KG1 (cell line): ENCODE results near the gene NFE2L1.
"Not testable (repeated sequence)": the region's sequence is repeated elsewhere in the genome, so short reads cannot be mapped to it uniquely, and the experiment has no call there.

Experiments used
- DNase-seq: peaks from one replicate; lab custom pipeline; 2025; lab: John Stamatoyannopoulos, UW

NFE2L1 gene

DNA sequence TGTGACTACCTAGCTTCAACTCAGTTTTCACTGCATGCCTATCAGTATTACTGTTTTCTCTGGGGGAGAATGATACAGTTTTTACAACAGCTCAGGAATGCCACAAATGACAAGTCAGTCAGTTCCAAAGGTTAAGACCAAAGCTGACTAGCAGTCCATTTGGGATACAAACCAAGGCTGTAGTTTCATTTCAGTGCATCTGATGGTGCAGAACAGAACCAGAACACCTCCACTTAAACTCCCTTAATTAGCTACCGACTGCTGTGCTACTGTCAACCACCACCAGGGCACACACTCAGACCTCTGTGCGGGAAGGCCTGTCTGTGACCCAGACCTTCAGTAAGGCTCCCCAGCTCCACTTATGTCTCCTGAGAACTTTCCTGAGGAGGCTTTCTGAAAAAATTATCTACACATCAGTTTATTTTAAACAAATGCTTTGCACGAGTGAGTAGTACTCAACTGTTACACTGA, 20.4 kb downstream of the NFE2L1 start:
- no peak for DNase-seq

DNA sequence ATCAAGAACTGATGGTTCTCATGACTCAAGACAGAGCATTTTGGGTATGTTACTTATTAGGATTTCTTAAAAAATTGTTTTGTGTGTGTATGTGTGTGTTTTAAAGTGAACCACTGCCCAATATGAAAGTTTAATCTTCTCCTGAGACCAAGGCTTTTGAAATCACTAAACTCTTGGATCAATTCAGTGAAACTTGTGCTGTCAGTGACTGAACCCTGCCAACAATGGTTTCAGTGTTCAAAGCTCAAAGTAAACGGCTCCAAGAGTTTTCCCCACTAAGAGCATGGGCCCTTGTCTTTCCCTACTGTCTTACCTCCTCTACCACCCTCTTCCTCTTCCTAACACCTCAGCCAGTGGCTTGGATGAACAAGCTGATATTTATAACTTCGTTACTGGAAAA, 22.0 kb downstream of the NFE2L1 start:
- no peak for DNase-seq

DNA sequence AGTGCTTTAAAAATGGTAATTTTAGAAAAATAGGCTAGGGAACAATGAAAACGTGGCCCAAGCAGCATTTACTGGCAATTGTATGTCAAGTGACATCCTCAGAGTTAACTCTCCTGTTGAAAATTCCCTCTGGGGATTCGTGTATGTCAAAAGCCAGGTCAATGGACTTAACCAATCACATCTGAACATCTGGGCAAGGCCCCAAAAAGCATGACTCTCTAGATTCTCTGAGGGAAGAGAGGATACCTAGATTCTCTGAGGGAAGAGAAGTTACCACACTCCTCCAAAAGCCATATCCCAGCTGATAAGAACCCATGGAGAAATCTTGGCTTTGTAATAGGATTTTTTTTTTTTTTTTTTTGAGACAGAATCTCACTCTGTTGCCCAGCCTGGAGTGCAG, 23.5 kb downstream of the NFE2L1 start:
- no peak for DNase-seq

DNA sequence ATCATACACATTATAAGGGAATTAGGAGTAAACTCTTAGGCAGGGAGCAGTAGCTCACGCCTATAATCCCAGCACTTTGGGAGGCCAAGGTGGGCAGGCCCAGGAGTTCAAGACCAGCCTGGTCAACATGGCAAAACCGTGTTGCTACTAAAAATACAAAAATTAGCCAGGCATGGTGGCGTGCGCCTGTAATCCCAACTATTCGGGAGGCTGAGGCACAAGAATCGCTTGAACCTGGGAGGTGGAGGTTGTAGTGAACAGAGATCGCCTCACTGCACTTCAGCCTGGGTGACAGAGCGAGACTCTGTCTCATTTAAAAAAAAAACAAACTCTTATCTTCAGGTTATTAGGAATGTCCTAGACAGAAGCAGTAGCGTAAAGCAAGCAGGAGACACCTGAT, 24.7 kb downstream of the NFE2L1 start:
- not testable (repeated sequence) for DNase-seq

DNA sequence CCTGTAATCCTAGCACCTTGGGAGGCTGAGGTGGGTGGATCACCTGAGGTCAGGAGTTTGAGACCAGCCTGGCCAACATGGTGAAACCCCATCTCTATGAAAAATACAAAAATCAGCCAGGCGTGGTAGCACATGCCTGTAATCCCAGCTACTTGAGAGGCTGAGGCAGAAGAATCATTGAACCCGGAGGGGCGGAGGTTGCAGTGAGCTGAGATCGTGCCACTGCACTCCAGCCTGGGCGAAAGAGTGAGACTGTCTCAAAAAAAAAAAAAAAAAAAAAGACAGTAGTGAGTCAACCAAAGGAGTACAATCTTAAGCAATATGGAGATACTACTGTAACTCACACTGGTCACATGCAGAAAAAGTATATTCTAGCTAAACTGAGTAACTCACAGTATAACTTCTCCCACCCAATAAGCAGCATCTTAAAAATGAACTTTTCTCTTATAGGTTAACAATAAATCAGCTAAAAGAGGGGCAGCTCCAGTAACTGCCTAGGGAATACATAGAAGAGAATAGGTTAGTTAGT, 25.5 kb downstream of the NFE2L1 start:
- DNase-seq = not testable (repeated sequence)

DNA sequence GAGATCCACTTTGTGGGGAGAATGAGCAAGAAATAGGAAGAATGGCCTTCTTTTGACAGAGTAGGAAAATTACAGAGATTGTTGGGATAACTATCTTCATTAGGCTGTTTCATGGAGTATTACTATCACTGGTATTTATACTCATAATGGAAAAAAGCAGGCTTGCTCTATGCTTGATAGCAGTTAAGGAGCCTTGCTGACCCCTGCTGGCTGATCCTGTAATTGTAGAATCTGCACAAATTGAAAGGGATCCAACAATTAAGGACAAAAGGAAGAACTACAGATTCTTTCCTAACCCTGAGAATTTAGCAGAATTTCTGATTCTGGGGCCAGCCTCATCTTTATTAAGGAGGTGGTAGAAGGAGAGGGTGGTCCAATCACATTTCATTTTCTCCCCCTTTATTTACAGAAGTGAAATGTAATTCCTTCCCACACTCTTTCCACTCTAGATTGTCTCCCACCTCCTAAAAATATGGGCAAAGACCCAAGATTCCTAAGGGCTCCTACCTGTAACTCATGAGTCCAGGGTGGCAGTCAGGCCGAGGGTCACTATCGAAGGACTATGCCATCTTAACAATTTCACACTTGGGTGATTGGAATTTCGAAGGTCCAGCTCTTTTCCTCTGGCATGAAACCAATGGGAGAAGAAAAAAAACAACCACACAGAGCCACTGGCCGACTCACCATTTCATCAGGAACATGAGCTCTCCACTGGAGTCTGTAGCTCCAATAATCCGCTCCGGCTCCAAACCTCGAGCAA, 26.3 kb downstream of the NFE2L1 start:
- peak; percentile 42 for DNase-seq

DNA sequence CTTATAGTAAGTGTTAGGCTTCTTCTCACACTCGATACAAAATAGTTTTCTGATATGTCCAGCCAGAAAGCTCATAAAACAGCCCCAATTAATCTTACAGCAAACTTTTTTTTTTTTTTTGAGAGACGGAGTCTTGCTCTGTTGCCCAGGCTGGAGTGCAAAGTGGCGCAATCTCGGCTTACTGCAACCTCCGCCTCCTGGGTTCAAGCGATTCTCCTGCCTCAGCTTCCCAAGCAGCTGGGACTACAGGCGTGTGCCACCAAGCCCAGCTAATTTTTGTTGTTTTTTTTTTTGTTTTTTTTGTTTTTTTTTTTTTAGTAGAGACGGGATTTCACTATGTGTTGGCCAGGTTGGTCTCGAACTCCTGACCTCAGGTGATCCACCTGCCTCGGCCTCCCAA, 29.0 kb downstream of the NFE2L1 start:
- DNase-seq = not testable (repeated sequence)

DNA sequence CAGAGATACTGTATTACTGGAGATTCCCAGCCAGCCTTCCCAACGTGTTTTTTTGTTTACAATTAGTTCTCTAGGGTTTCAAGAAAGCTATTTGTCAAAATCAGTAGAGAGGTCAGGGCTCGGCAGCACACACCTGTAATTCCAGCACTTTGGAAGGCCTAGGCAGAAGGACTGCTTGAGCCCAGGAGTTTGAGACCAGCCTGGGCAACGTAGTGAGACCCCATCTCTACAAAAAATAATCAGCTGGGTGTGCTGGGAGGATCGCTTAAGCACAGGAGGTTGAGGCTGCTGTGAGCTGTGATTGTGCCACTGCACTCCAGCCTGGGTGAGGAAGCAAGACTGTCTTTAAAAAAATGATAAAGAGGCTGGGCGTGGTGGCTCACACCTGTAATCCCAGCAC, 33.7 kb downstream of the NFE2L1 start:
- DNase-seq = no peak

DNA sequence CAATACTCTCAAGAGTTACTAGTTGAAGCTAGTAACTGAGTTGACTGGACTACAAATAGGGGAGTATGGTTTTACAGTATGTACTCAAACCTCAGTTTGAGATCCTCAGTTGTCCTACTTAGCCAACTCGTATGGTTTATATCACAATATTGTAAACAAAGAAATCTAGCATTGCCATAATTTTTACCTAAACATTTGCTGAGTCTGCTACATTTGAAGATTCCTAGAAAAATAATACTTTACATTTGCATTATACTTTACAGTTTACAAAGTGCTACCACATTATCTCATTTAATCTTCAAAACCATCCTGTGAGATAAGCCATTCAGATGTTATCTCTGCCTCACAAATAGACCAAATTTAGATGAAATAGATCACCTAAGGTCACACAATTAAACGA, 36.8 kb downstream of the NFE2L1 start:
- no peak for DNase-seq

DNA sequence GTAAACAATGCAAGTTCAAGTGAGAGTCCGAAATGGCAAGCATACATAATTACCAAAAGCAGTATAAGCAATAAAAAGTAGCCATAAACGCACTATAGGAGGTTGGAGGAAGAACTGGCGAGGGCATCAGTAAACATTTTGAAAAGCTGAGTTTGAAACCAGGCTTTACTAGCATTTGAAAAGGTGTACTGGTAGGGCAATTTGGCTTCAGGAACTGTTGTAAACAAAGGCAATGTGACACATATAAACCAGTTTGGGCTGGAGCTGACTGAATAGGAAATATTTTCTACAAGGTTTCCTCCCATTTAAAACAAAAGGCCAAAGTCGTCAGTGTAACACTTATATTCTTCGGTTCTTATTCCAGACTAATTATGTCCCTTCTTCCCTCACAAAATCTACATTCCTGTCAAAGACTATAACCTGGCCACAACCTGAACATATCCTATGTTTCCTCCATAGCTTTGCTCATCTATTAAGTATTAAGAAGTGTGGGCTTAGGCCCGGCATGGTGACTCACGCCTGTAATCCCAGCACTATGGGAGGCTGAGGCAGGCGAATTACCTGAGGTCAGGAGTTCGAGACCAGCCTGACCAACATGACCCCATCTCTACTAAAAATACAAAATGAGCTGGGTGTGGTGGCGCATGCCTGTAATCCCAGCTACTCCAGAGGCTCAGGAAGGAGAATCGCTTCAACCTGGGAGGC, 45.3 kb downstream of the NFE2L1 start:
- no peak for DNase-seq

DNA sequence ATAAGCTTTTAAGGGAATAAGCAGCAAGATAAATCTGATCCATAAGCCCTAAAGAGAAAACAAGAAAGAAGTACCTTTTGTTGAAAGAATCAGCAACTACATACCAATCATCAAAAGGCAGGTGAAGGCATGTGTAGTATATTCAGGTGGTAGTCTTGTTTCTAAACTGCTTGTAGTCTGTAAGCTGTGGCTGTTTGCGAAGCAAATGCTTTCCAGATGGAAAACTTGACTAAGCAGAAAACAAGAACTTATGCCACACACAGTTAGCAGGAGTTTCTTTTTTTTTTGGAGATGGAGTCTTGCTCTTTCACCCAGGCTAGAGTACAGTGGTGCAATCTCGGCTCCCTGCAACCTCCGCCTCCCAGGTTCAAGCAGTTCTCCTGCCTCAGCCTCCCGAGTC, 47.5 kb downstream of the NFE2L1 start:
- no peak for DNase-seq

DNA sequence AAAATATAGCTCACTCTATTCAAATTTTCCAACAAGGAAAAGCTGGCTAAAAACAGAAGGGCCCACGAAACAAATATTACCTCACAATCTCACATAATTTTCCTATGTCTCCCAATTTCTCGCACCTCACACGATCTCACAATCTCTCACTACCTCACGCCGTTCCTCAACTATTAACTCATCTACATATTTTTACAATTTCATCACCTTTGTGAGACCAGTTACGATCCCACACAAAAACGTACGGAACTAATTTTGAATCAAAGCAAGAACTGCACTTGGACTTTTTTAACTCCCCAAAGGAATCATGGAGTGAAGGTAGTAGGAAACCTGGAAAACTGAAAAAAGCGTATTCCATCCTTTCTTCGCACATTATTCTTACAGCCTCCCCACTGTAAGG, 52.0 kb downstream of the NFE2L1 start:
- DNase-seq = no peak

DNA sequence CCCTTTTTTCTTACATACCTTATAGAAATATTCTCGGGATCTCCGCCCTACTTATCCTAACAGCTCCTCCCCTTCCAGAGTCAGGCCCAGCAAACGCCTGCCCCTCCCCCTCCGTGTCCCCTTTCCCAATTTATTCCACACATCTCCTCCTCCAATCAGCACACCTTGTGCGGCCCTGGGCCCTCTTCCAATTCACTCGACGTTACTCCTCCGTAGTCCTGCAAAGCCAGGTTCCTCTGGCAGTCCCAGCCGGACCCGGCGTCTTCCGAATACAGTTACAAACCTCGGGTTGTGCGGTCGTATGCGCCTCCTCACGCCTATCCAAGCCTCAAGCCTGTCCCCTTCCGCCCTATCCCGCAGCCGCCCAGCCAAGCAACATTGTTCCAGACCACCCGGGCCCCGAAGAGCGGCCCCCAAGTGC, 52.4 kb downstream of the NFE2L1 start:
- no peak for DNase-seq

DNA sequence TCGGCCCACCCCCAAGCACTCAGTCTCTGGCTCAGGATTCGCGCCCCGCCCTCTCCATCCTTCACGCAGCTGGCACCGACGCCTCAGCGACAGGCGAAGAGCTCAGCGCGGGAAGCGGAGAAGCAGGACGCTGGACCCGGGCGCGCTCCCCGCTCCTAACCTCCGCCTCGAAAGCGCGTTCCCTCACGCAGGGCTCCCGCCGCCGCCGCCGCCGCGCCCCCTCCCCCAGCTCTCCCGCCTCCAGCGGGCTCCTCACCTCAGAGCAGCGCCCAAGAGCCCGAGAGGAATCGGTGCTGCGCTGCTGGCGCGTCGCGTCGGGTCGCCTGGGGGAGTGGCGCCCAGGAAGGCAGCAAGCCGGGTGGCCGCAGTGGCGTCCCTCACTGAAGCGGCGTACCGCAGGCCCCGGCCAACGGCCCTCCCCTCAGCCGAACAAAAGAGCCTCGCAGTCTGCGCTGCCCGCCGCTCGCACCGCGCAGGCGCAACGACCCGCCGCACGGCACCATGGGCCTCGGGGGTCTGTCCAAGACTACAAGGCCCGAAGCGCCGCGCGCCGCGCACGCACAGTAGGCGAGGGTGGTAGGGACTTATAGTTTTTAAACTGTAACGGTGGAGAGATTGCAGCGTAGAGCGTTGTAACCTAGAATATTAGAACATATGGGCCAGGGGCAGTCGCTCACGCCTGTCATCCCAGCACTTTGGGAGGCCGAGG, 53.0 kb downstream of the NFE2L1 start, which contains the start of gene CBX1:
Gene CBX1 (minus strand): TSS at position 467 of the 709 bp plus-strand sequence. CDS start 24,474 bp downstream, outside the sequence.
- DNase-seq = peak; percentile 80

DNA sequence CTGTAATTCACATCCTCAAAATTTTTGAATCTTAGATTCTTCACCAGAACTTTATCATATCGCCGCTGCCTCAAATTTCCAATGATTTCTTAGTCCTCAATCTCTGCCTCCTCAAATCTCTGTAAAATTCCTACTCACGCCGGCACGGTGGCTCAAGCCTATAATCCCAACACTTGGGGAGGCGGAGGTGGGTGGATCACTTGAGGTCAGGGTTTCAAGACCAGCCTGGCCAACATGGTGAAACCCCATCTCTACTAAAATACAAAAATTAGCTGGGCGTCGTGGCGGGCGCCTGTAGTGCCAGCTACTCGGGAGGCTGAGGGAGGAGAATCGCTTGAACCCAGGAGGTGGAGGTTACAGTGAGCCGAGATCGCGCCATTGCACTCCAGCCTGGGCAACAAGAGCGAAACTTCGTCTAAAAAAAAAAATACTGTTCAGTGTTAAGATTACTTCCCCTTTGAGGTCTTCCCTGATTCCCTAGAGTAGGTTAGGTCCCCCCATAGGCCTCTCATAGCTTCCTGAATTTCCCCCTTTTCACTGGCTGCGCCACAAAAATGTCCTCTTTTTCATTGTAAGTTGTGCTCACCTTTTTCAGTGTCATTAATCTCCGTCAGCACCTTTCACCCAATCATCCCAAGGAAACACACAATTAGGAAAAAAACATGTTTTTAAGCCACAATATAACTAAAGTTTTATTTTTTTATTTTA, 54.0 kb downstream of the NFE2L1 start:
- no peak for DNase-seq

DNA sequence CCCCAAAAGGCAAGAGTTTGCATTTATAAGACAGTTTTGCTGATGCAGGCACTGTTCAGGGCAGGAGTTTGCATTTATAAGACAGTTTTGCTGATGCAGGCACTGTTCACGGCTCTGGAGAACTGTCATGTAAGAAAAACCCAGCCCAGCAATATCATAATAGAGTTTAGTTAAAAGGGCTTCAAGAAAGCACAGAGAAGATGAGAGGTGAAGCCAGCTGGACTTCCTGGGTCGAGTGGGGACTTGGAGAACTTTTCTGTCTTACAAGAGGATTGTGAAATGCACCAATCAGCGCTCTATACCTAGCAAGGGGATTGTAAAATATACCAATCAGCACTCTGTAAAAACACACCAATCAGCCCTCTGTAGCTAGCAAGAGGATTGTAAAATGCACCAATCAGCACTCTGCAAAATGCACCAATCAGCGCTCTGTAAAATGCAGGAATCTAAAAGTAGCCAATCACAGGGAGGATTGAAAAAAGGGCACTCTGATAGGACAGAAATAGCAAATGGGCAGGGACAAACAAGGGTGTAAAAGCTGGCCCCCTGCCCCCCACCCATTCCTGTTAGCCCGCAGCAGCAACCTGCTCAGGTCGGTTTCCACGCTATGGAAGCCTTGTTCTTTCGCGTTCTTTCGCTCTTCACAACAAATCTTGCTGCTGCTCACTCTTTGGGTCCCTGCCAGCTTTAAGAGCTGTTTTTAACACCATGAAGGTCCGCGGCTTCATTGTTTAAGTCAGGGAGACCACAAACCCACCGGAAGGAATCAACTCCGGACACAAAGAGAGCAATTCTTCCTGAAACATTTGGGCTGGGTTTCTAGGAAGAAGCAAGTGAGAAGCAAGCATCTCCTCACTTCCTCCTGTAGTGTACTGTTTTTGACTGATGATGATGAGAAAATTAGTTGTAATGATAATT, 54.9 kb downstream of the NFE2L1 start:
- DNase-seq = peak; percentile 81

DNA sequence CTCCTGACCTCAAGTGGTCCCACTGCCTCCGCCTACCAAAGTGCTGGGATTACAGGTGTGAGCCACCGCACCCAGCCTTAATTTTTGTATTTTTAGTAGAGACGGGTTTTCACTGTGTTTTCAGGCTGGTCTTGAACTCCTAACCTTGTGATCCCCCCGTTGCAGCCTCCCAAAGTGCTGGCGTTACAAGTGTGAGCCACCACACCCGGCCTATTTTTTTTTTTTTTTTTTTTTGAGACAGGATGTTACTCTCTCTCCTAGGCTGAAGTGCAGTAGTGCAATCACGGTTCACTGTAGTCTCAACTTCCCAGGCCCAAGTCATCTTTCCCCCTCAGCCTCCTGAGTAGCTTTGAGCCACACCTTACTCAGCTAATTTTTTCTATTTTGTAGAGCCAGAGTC, 56.3 kb downstream of the NFE2L1 start:
- DNase-seq = no peak

DNA sequence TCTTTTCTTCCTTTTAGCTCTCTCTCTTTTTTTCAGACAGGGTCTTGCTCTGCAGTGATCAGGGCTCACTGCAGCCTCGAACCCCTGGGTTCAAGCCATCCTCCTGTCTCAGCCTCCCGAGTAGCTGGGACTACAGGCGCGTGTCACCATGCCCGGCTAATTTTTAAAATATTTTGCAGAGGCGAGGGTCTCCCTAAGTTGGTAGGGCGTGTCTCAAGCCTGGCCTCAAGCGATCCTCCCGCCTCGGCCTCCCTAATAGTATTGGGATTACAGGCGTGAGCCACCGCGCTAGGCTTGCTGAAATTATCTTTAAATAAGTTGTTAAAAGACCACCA, 58.6 kb downstream of the NFE2L1 start:
- no peak for DNase-seq

DNA sequence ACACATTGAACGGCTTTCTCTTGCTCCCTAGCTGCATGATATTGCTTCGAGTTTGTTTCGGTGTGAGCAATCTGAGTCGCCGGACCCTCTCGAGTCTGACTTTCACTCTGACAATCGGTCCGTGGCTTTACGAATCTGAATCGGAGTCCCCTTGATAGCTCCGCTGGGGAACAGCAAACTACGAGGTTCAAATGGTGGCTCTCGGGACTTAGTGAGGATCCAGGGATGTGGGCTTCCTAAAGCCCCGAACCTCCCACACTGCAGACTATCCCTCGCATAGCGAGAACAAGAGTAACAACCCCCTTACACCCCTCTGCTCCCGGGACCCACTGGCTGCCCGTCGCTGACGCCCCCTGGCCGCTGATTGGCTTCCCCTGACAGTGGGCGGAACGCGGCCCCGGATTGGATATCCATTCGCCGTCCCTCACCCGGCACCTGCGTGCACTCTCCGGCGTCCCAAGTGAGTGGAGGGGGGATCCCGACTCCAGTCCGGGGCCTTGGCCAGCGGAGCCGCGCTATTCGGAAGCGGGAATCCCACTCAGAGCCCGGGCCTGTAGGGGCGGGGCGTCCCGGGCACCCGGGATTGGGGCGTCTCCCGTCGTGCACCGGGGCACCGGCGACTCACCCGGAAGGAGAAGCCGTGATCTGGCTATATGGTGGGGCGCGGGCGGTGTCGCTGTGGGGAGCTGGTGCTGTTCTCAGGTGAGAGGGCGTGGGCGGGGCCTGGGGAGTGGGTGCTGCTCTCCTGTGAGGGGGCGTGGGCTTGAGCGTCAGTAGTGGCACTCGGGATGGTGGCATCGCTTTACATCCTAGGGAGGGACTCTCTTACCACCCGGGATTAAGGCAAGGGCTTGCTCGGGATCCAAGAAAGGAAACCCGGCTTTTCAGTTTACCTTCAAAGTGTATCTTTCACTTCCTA, 59.2 kb downstream of the NFE2L1 start, which contains the start of gene SNX11:
Gene SNX11 (plus strand): TSS at position 630 of the 919 bp plus-strand sequence. CDS start 4,278 bp downstream, outside the sequence.
- DNase-seq = peak; percentile 73

DNA sequence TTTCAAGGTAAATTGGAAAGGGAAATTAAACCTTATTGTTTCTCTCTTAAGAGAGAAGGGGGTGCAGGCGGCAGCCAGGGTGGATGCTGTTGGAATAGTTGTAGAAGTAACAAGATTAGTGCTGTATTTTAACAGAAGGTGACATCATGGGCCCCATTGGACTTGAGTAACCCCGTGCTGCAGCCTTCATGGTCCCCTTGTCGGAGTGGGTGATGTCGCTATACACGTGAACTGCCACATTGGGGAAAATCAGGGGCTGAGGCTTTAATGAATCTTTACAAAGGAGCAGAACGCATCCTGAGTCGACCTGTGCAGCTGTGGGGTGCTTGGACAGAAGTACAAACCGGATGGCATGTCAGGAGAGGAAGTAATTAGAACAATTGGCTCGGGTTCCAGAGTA, 62.6 kb downstream of the NFE2L1 start:
- DNase-seq = no peak
